Measurements from ENCODE around the gene PRMT6. TPM values are rescaled to one million over a fixed set of nuclear protein-coding genes. Genes with fewer than 3 reads are reported as not detected.
"Not testable (repeated sequence)": the region's sequence is repeated elsewhere in the genome, so short reads cannot be mapped to it uniquely, and the experiment has no call there.

PRMT6 gene
- total and polyA plus RNA-seq, 10 of the 15 experiments (the other 5 are each of a cell fraction or from before 2014, with no cell fraction given), result 6.0 to 38.6 (median 26.3) TPM

- no peak overlapping the region for H3K4me2 ChIP-seq (ENCODE audit: control insufficient read depth, insufficient read depth)
- BruUV-seq (replicated peaks), result no TSS peak
- H3K9me3 ChIP-seq (replicated peaks; ENCODE audit: control insufficient read depth, insufficient read depth, low read length), result no peaks in the 10 kb centered on the region
- TF ChIP-seq PKNOX1 (IDR thresholded peaks at IDR 0.05) (no peak), SIN3A (IDR thresholded peaks at IDR 0.05; ENCODE audit: low read depth, low read length) (no peak), ETV6 (conservative IDR thresholded peaks at IDR 0.05 in 1 of 2, IDR thresholded peaks at IDR 0.05 in 1 of 2; ENCODE audit: borderline replicate concordance in 1 of 2, low read depth in 1 of 2) (no peak), BCLAF1 (IDR thresholded peaks at IDR 0.05) (no peak), ZBTB33 (IDR thresholded peaks at IDR 0.05) (no peak)
- ChIA-PET POLR2A (interaction anchor here (0.6 kb wide), 1 partner anchor 23 kb away, joined by 3 read pairs; no protein-coding TSS in a partner anchor), RAD21 (ENCODE audit: unreplicated experiment) (no interaction called here), SMC1A (ENCODE audit: uncharacterized antibody, unreplicated experiment) (no interaction called here), CTCF (no interaction called here)
- H3K4me1 ChIP-seq (ENCODE audit: control insufficient read depth, insufficient read depth, low read length), result no peaks in the 10 kb centered on the region
- ATAC-seq (no peak), DNase-seq (ENCODE audit: low read depth, low spot score) (no peak), FAIRE-seq (no peak)
- intact Hi-C loops (cut with micrococcal nuclease; ENCODE audit: unreplicated experiment), result no loop called here
- no peak overlapping the region for H2AFZ ChIP-seq (ENCODE audit: control insufficient read depth, low read depth, low read length)
- no peak overlapping the region for H3K9ac ChIP-seq (ENCODE audit: control insufficient read depth, insufficient read depth, low read length)
- no peaks in the 10 kb centered on the region; a peak in 1 of 4 replicates for H3K27me3 ChIP-seq (replicated peaks in 1 of 2; ENCODE audit: control insufficient read depth in 2 of 2, insufficient read depth in 2 of 2, low read length in 1 of 2)
- no peaks in the 10 kb centered on the region for H3K79me2 ChIP-seq (ENCODE audit: control insufficient read depth, insufficient read depth, low read length)
- H3K27ac ChIP-seq (ENCODE audit: control insufficient read depth, insufficient read depth), result no peak overlapping the region
- H4K20me1 ChIP-seq (ENCODE audit: control insufficient read depth, insufficient read depth), result no peaks in the 10 kb centered on the region
- in situ Hi-C loops (cut with MboI), result no loop called here
- H3K4me3 ChIP-seq, result no peak overlapping the region
- 79% methylated on average over 1 of the region's 1 CpG for WGBS (ENCODE audit: insufficient coverage, insufficient replicate concordance, low lambda C conversion rate, missing lambda C conversion rate)
- no peaks in the 10 kb centered on the region for H3K36me3 ChIP-seq (ENCODE audit: control insufficient read depth in 2 of 2, insufficient read depth in 2 of 2, low read length in 1 of 2)
These were observed 34.9 kb downstream of the PRMT6 start for GRCh38 chr1:107091418-107091817.

- WGBS (ENCODE audit: insufficient coverage, insufficient replicate concordance, low lambda C conversion rate, missing lambda C conversion rate), result 4% methylated on average over 1 of the region's 1 CpG
- DNase-seq (ENCODE audit: low read depth, low spot score); in situ Hi-C loops (cut with MboI); BruUV-seq (replicated peaks); H3K4me3 ChIP-seq; H3K27me3 ChIP-seq (replicated peaks in 1 of 2; ENCODE audit: control insufficient read depth in 2 of 2, insufficient read depth in 2 of 2, low read length in 1 of 2); RAD21 ChIA-PET (ENCODE audit: unreplicated experiment); H4K20me1 ChIP-seq (ENCODE audit: control insufficient read depth, insufficient read depth); H2AFZ ChIP-seq (ENCODE audit: control insufficient read depth, low read depth, low read length); POLR2A ChIA-PET; FAIRE-seq; ATAC-seq; H3K4me2 ChIP-seq (ENCODE audit: control insufficient read depth, insufficient read depth); H3K9ac ChIP-seq (ENCODE audit: control insufficient read depth, insufficient read depth, low read length); H3K79me2 ChIP-seq (ENCODE audit: control insufficient read depth, insufficient read depth, low read length); H3K4me1 ChIP-seq (ENCODE audit: control insufficient read depth, insufficient read depth, low read length); SMC1A ChIA-PET (ENCODE audit: uncharacterized antibody, unreplicated experiment); intact Hi-C loops (cut with micrococcal nuclease; ENCODE audit: unreplicated experiment); H3K36me3 ChIP-seq (ENCODE audit: control insufficient read depth in 2 of 2, insufficient read depth in 2 of 2, low read length in 1 of 2); H3K27ac ChIP-seq (ENCODE audit: control insufficient read depth, insufficient read depth); H3K9me3 ChIP-seq (replicated peaks; ENCODE audit: control insufficient read depth, insufficient read depth, low read length); CTCF ChIA-PET: not testable (repeated sequence)
These were observed 36.9 kb downstream of the PRMT6 start for GRCh38 chr1:107093395-107093794.

Measured in GM12878 (cell line).